BLaER1 treated with 17β-estradiol and CSF1 and Interleukin-3, amounts not matched to agents 10 nM and 100 nM (cell line): ENCODE data around the gene LPCAT1.

Experiments
- H3K27ac ChIP-seq, 11 experiments: shearing (Covaris generic); formaldehyde crosslinking; 2 replicates each; pipeline ENCODE4 v1.8.1; 2022
- H3K27me3 ChIP-seq, 11 experiments: shearing (Covaris generic); formaldehyde crosslinking; 2 replicates each; pipeline ENCODE4 v1.8.1; 2022
- H3K36me3 ChIP-seq, 11 experiments: shearing (Covaris generic); formaldehyde crosslinking; 2 replicates each; pipeline ENCODE4 v1.8.1; 2022
- H3K4me1 ChIP-seq, 10 experiments: shearing (Covaris generic); formaldehyde crosslinking; 2 replicates each; pipeline ENCODE4 v1.8.1; 2022
- H3K4me2 ChIP-seq, 11 experiments: shearing (Covaris generic); formaldehyde crosslinking; 2 replicates each; pipeline ENCODE4 v1.8.1; 2022
- H3K4me3 ChIP-seq, 10 experiments: shearing (Covaris generic); formaldehyde crosslinking; 2 replicates each; pipeline ENCODE4 v1.8.1; 2022
- H3K9ac ChIP-seq, 11 experiments: shearing (Covaris generic); formaldehyde crosslinking; 2 replicates each; pipeline ENCODE4 v1.8.1; 2022
- H3K9me3 ChIP-seq, 11 experiments: shearing (Covaris generic); formaldehyde crosslinking; replicated peaks in 1 of 11; 2 replicates each; pipeline ENCODE4 v1.8.1; 2022
- H4K20me1 ChIP-seq, 11 experiments: shearing (Covaris generic); formaldehyde crosslinking; 2 replicates each; pipeline ENCODE4 v1.8.1; 2022
- Cebpa-rat ChIP-seq, 11 experiments: shearing (Covaris generic); IDR thresholded peaks; 2 replicates each; pipeline ENCODE4 v1.8.1; 2022

LPCAT1 gene

DNA sequence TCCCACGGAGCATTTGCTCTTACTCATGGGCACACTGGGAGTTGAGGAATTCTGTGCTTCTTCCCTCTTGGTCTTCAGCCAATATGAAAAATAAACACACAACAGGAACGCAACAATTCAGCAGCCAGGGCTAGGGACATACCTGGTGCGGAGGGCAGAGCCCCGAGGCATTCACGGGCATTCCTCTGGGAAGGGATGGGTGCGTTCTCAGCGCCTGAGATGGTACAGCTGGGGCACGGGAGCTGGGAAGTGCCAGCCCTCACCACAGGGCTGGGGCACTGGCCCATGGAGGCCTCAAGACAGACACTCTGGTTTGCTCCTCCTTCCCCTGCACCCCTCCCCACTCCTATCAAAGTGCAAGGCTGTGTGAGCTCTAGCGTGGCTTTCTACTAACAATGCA, 80.6 kb downstream of the LPCAT1 start:
- Histone ChIP-seq H3K9me3 (peaks cover 9 to 32% (median 20%) of the 10 kb centered on the region in 11 experiments; a peak in 21 of 22 replicates), H4K20me1 (peaks cover 0 to 5% (median 0%) of the 10 kb centered on the region in 11 experiments; a peak in 3 of 22 replicates), H3K9ac (no peak overlapping the region), H3K27me3 (peaks cover 50 to 61% (median 57%) of the 10 kb centered on the region in 11 experiments), H3K36me3 (no peaks in the 10 kb centered on the region), H3K4me1 (peaks cover 0 to 29% (median 13%) of the 10 kb centered on the region in 10 experiments; a peak in 17 of 20 replicates), H3K27ac (no peak overlapping the region), H3K4me2 (peak overlapping the region in 7 of 11 experiments; percentile 16 to 40 (median 34); a peak in 7 of 22 replicates), H3K4me3 (no peak overlapping the region)
- TF ChIP-seq Cebpa-rat (IDR thresholded peaks at IDR 0.05): no peak

DNA sequence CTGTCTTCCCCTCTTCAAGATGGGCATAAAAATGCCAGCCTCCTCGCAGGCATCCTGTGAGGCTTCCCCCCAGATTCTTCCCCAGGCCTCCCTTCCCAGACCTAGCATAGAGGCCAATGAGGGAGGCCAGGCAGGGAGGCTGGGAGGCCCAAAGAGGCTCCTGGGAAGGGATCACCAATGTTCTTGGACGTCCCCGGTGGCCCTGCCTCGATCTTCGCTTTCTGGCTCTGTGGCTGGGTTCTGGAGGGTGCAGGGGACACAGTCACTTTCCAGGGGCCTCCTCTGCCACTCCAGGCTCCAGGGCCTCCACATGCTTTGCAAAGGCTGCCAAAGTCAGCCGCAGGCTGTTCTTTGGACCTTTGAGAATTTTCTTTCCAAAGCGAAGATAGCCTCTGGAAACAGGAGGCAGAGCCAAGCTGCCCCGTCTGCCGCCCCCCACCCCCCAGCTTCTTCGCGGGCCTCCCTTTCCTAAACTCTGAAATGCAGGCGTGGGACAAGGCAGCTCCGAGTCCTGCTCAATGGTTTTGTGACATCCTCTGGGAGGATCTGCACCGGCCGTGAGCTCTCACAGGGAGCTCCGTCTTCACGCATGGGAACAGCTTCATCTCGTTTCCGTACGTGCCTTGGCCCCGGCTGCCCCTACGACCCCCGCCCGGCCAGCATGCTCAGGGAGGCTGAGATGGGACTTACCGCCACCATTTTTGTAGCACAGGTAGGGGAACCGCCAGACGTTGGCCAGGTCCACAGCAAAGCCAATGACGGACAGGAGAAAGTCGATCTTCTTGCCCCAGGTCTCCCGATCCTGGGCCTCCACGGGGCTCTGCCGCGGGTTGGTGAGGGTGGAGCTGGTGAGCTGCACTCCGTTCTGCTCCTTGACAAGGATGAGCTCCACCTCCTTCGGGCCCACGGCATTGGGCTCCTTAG, 81.3 kb downstream of the LPCAT1 start:
- no peak for TF ChIP-seq Cebpa-rat (IDR thresholded peaks at IDR 0.05)
- no peak overlapping the region for H3K4me3 ChIP-seq
- no peak overlapping the region for H3K27ac ChIP-seq
- peak overlapping the region in 3 of 11 experiments; percentile 34 to 39 (median 38); a peak in 6 of 22 replicates for H3K4me2 ChIP-seq
- H3K36me3 ChIP-seq: no peaks in the 10 kb centered on the region
- H3K9ac ChIP-seq: no peak overlapping the region
- peaks cover 9 to 32% (median 20%) of the 10 kb centered on the region in 11 experiments; a peak in 21 of 22 replicates for H3K9me3 ChIP-seq
- H3K27me3 ChIP-seq: peaks cover 46 to 55% (median 50%) of the 10 kb centered on the region in 11 experiments
- H4K20me1 ChIP-seq: no peaks in the 10 kb centered on the region; a peak in 2 of 22 replicates
- peaks cover 3 to 29% (median 12%) of the 10 kb centered on the region in 10 experiments for H3K4me1 ChIP-seq

- no peaks in the 10 kb centered on the region for H3K36me3 ChIP-seq
- peaks cover 7 to 35% (median 18%) of the 10 kb centered on the region in 10 experiments for H3K4me1 ChIP-seq
- no peak overlapping the region for H3K4me3 ChIP-seq
- no peak overlapping the region for H3K9ac ChIP-seq
- H3K27me3 ChIP-seq: peaks cover 36 to 43% (median 39%) of the 10 kb centered on the region in 11 experiments
- TF ChIP-seq Cebpa-rat (IDR thresholded peaks at IDR 0.05): no peak
- H4K20me1 ChIP-seq: no peaks in the 10 kb centered on the region; a peak in 2 of 22 replicates
- peaks cover 9 to 25% (median 20%) of the 10 kb centered on the region in 11 experiments; a peak in 21 of 22 replicates for H3K9me3 ChIP-seq
- no peak overlapping the region for H3K4me2 ChIP-seq
- no peak overlapping the region for H3K27ac ChIP-seq
Measured at GRCh38 chr5:1441166-1441865, 82.4 kb downstream of the LPCAT1 start.

DNA sequence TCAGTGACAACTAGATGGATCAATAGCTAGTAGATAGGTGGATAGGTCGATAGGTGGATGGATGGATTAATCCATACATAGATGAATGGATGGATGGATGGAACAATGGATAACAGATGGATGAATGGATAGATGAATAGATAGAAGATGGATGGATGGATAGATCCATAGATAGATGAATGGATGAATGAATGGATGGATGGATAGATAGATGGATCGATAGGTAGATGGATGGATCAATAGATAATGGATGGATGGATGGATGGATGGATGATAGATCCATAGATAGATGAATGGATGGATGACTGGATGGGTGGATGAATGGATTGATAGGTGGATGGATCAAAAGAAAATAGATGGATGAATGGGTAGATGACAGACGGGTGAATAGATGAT, 83.7 kb downstream of the LPCAT1 start:
- no peaks in the 10 kb centered on the region for H3K36me3 ChIP-seq
- no peak overlapping the region for H3K4me3 ChIP-seq
- peaks cover 24 to 31% (median 27%) of the 10 kb centered on the region in 11 experiments for H3K27me3 ChIP-seq
- no peak overlapping the region for H3K27ac ChIP-seq
- peaks cover 7 to 35% (median 18%) of the 10 kb centered on the region in 10 experiments for H3K4me1 ChIP-seq
- H4K20me1 ChIP-seq: no peaks in the 10 kb centered on the region; a peak in 2 of 22 replicates
- peaks cover 0 to 13% (median 9%) of the 10 kb centered on the region in 11 experiments; a peak in 17 of 22 replicates for H3K9me3 ChIP-seq
- H3K9ac ChIP-seq: no peak overlapping the region
- no peak overlapping the region for H3K4me2 ChIP-seq
- no peak for TF ChIP-seq Cebpa-rat (IDR thresholded peaks at IDR 0.05)

DNA sequence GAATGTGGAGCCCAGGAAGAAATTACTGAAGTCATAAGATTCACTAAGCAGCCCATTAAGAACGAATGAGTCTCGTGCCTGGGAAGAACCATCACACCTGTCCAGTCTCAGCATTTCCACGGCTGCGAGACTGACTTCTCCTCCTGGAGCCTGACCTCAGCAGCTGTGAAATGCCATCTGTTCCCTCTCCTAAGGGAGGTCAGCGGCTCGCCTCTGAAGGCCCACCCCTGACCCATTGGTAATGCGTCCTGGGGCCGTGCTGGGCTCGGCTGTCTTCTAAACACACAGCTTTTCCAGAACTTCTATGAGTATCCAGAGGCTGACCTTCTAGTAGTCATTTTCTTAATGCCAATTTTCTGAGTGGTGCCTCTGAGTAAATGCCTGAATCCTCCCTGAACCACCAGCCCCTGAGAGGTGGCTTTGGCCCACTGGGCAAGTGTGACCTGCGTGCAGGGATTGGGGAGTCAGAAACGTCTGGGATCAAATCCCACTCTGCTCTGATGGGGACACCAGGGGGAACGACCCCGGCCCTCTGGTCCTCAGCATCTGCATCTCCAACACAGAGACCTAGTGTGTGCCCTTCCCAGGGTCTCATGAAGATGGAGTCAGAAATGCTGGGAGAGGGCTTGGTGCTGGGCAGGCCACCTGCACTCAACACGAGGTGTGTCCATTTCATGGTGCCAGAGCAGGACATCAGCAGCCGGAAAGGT, 84.2 kb downstream of the LPCAT1 start:
- H3K36me3 ChIP-seq: no peaks in the 10 kb centered on the region
- TF ChIP-seq Cebpa-rat (IDR thresholded peaks at IDR 0.05): no peak
- no peak overlapping the region for H3K4me3 ChIP-seq
- H3K4me2 ChIP-seq: no peak overlapping the region
- H3K9me3 ChIP-seq: peaks cover 0 to 8% (median 3%) of the 10 kb centered on the region in 11 experiments; a peak in 16 of 22 replicates
- H3K9ac ChIP-seq: no peak overlapping the region
- H3K4me1 ChIP-seq: peaks cover 7 to 35% (median 18%) of the 10 kb centered on the region in 10 experiments
- H3K27ac ChIP-seq: no peak overlapping the region
- H3K27me3 ChIP-seq: peaks cover 18 to 25% (median 22%) of the 10 kb centered on the region in 11 experiments
- no peaks in the 10 kb centered on the region; a peak in 2 of 22 replicates for H4K20me1 ChIP-seq

DNA sequence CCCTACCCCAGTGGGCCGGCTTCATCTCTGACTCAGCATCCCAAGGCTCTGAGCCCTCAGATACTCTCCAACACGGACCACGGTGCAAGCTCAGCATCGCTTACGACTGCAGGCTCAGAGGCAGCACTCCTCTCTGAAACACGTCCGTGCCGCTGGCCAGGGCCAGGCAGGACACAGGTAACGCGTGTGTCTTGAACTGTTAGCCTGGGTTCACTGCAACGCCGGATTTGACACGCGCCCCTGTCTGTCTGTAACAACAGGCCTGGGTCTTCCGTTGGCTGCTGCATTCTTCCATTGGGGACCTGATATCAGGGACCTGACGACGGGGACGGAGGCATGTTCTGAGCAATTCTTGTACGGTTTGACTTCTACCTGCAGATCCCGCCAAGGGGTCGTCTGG, 84.9 kb downstream of the LPCAT1 start:
- H3K4me2 ChIP-seq: no peak overlapping the region
- H3K4me1 ChIP-seq: peaks cover 7 to 29% (median 18%) of the 10 kb centered on the region in 10 experiments
- no peaks in the 10 kb centered on the region for H3K36me3 ChIP-seq
- peaks cover 2 to 10% (median 4%) of the 10 kb centered on the region in 11 experiments; a peak in 17 of 22 replicates for H3K9me3 ChIP-seq
- H3K9ac ChIP-seq: no peak overlapping the region
- H4K20me1 ChIP-seq: no peaks in the 10 kb centered on the region
- H3K27me3 ChIP-seq: peaks cover 11 to 18% (median 15%) of the 10 kb centered on the region in 11 experiments
- TF ChIP-seq Cebpa-rat (IDR thresholded peaks at IDR 0.05): no peak
- H3K4me3 ChIP-seq: no peak overlapping the region
- no peak overlapping the region for H3K27ac ChIP-seq

DNA sequence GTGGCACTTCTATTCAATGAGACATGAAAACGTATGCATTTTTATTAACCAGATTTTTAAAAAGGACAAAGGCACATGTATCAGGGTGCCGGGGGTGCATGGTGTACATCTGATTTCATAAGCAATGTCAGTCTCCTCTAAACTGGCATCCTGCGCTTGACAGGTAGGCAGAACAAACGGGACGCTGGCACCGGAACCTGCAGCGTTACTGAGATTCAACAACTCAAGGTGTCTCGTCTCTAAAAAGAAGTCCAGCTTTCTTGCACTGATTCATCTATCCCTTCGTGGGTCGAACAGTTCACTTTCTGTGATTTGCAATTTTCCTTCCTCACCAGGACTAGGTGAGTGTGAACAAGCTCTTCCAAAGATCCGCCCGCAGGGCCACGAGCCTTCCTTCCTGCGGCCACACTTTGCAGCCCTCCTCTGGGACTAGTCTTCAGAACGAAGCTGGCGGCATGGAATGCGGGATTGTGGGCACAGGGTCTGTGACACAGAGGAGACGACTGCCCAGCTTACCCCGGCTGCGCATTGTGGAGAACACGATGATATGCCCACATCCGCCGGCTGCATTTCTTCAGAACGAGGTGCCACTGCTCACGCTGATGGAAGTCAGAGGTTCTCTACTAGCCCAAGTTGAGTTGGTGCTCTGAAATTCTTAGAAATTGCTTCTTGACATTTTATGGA, 85.7 kb downstream of the LPCAT1 start:
- Histone ChIP-seq H3K9me3 (peaks cover 9 to 19% (median 13%) of the 10 kb centered on the region in 11 experiments; a peak in 21 of 22 replicates), H3K4me2 (peak overlapping the region; percentile 27 to 76 (median 48); a peak in 16 of 22 replicates), H3K9ac (no peak overlapping the region), H4K20me1 (no peaks in the 10 kb centered on the region), H3K27me3 (peaks cover 3 to 10% (median 6%) of the 10 kb centered on the region in 11 experiments; a peak in 21 of 22 replicates), H3K36me3 (no peaks in the 10 kb centered on the region), H3K4me3 (no peak overlapping the region), H3K27ac (no peak overlapping the region), H3K4me1 (peaks cover 7 to 20% (median 14%) of the 10 kb centered on the region in 10 experiments)
- TF ChIP-seq Cebpa-rat (IDR thresholded peaks at IDR 0.05): no peak
